Upper lobe of left lung (tissue), 6 donors: Measurements from ENCODE around the gene RGL4. TPM values are rescaled to one million over a fixed set of nuclear protein-coding genes. Genes with fewer than 3 reads are reported as not detected.

Source experiments
- ATAC-seq, 2 donors: fragments of 200-7000 bp; cut with Tn5 transposase; one replicate each; pipeline ENCODE4 v1.9.1; 2022; ENCODE audit warnings: mild to moderate bottlenecking in 2 of 2, moderate library complexity in 2 of 2; ENCODE audit not compliant: low FRiP score in 2 of 2
- DNase-seq, 2 donors: peaks; one replicate each; pipeline ENCODE4 v3.0.0-alpha.2; 2019 to 2020
- H3K27ac ChIP-seq, 4 donors: fragments of 200-600 bp; sonication (generic); one replicate each; pipeline ENCODE4 v1.5.1; 2016 to 2019
- H3K27me3 ChIP-seq, 4 donors: fragments of 200-600 bp; sonication (generic); one replicate each; pipeline ENCODE4 v1.5.1; 2017 to 2019
- H3K36me3 ChIP-seq, 4 donors: fragments of 200-600 bp; sonication (generic); one replicate each; pipeline ENCODE4 v1.5.1; 2016 to 2019
- H3K4me1 ChIP-seq, 4 donors: fragments of 200-600 bp; sonication (generic); one replicate each; pipeline ENCODE4 v1.5.1; 2018 to 2019
- H3K4me3 ChIP-seq, 4 donors: fragments of 200-600 bp; sonication (generic); one replicate each; pipeline ENCODE4 v1.5.1; 2017 to 2019; ENCODE audit warnings: mild to moderate bottlenecking in 2 of 4, moderate library complexity in 1 of 4
- H3K9me3 ChIP-seq, 4 donors: fragments of 200-600 bp; sonication (generic); one replicate each; pipeline ENCODE4 v1.5.1; 2018 to 2019
- EP300 ChIP-seq, 4 donors: sonication (generic); formaldehyde crosslinking; IDR thresholded peaks; one replicate each; pipeline ENCODE4 v1.5.1; 2017; ENCODE audit warnings: antibody characterized with exemption in 4 of 4, control low read depth in 2 of 4
- POLR2A ChIP-seq, 4 donors: fragments of 450-650 bp; IDR thresholded peaks; one replicate each; pipeline ENCODE4 v1.5.1; 2016 to 2017; ENCODE audit warnings: antibody characterized with exemption in 4 of 4, mild to moderate bottlenecking in 2 of 4
- POLR2AphosphoS5 ChIP-seq, 2 donors: sonication (generic); formaldehyde crosslinking; IDR thresholded peaks; one replicate each; pipeline ENCODE4 v1.5.1; 2017; ENCODE audit warnings: antibody characterized with exemption in 2 of 2
- WGBS, 2 donors: methylation state at CpG; one replicate each; pipeline ENCODE4 v1.1.5; 2017 to 2018; 5-methylcytosine and 5-hydroxymethylcytosine counted together
- total RNA-seq, 6 donors: library from RNA; depleted of rRNA in 4 of 6; stranded (reverse); fragments of >200 nt in 4 of 6; gene quantifications; one replicate each; pipeline versions ENCODE4 v1.1.0 to v1.2.1, GENCODE V29; 2016 to 2021
- TF ChIP-seq, protein P1 (sequence below), 6 experiments: fragments of 450-650 bp in 4 of 6; fragments of 200-600 bp in 2 of 6; sonication (generic) in 2 of 6; IDR thresholded peaks; one replicate each; pipeline ENCODE4 v1.5.1; 2016 to 2019; ENCODE audit warnings: antibody characterized with exemption in 6 of 6
- donor health status: DM: no; HTN: no; CAD: no; lungs with moderate emphysema.
- donor health status: DM: no; HTN: yes; CAD: no; lungs with severe emphysema.

Gene RGL4
- total RNA-seq, 6 donors from 2014 or later: 0.67 to 4.0 (median 2.6) TPM; not detected in 1

DNA sequence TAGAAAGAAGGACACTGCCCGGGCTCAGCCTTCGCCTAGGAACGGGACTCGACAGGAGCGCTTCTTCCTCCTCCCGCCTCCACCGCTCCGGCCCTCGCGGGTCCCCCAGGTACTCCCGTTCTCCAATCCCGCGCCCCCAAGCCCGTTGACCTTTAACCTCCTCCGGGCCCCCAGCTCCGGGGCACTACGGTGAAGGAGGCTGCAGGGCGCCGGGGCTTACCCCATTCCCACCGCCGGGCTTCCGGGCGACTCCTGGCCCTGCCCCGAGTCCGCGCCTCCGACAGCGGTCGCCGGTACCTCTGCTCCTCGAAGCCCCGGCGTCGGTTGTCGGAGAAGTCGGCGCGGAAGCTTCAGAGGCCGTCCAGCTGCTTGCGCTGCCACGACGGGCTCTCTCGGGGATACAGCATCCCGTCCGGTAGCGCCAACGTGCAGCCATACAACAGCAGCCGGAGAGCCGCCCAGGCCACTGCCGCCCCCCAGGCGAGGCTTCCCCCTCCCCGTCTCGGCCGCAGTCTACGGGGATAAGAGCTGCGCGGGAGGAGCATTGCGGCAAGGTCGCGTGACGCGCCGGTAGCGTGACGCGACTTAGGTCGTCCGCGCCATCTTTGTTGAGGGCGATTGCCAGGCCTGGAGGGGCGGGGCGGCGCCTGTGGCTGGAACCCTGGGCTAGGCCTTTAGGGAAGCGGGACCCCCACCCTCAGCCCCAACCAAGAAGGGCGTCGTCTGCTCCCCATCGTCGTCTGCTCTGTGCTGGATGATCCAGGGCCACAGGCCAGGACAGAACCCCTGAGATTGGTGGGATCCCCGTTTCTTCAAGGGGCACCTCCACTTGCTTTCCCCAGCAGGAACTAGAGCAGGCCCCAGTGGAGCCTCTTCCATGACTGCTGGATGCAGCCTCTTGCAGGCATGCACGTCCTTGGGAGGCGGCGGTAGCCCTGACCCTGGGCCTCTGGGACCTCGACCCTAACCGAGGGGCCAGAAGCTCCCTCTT, 26.3 kb downstream of the RGL4 start:
- 1 to 9% methylated on average over 18 to 29 of the region's 84 CpGs for WGBS, 2 donors
- peaks cover 0 to 27% (median 22%) of the 10 kb centered on the region in 4 donors for H3K36me3 ChIP-seq
- peak overlapping the region; percentile 67 to 88 (median 82) for H3K27ac ChIP-seq
- H3K27me3 ChIP-seq: no peaks in the 10 kb centered on the region
- H3K9me3 ChIP-seq: no peaks in the 10 kb centered on the region
- peak; percentile 88 to 96 for DNase-seq
- ATAC-seq: peak; percentile 93 to 97
- H3K4me3 ChIP-seq: peak overlapping the region; percentile 65 to 98 (median 83)
- peaks cover 4 to 24% (median 13%) of the 10 kb centered on the region in 4 donors for H3K4me1 ChIP-seq
- TF ChIP-seq EP300 (IDR thresholded peaks at IDR 0.05): peak in 1 of 4 donors; percentile 32
- TF ChIP-seq, protein P1, sequence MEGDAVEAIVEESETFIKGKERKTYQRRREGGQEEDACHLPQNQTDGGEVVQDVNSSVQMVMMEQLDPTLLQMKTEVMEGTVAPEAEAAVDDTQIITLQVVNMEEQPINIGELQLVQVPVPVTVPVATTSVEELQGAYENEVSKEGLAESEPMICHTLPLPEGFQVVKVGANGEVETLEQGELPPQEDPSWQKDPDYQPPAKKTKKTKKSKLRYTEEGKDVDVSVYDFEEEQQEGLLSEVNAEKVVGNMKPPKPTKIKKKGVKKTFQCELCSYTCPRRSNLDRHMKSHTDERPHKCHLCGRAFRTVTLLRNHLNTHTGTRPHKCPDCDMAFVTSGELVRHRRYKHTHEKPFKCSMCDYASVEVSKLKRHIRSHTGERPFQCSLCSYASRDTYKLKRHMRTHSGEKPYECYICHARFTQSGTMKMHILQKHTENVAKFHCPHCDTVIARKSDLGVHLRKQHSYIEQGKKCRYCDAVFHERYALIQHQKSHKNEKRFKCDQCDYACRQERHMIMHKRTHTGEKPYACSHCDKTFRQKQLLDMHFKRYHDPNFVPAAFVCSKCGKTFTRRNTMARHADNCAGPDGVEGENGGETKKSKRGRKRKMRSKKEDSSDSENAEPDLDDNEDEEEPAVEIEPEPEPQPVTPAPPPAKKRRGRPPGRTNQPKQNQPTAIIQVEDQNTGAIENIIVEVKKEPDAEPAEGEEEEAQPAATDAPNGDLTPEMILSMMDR (IDR thresholded peaks at IDR 0.05): no peak
- TF ChIP-seq POLR2AphosphoS5 (IDR thresholded peaks at IDR 0.05): peak; percentile 85 to 96
- TF ChIP-seq POLR2A (IDR thresholded peaks at IDR 0.05): peak in 3 of 4 donors; percentile 57 to 92 (median 79)

DNA sequence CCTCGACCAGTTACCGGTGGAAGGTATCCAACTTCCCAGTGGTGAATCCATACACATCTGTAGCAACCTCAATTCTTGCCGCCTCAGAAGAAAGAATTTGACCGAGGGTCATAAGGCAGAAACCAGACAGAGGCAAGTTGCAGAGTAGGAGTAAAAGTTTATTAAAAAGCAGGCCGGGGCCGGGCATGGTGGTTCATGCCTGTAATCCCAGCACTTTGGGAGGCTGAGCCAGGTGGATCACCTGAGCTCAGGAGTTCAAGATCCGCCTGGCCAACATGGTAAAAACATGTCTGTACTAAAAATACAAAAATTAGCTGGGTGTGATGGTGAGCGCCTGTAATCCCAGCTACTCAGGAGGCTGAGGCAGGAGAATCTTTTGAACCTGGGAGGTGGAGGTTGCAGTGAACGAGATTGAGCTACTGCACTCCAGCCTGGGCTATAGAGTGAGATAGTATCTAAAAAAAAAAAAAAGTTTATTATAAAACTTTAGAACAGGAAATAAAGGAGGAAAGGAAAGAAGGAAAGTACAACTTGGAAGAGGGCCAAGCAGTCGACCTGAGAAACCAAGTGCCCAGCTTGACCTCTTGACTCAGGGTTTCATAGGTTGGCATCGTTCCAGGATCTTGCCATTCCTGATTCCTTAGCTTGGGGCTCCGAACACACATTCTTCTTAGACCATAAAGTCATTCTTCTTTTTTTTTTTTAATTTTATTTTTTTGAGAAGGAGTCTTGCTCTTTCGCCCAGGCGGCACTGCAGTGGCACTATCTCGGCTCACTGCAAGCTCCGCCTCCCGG, 27.8 kb downstream of the RGL4 start:
- DNase-seq: no peak
- no peaks in the 10 kb centered on the region for H3K27me3 ChIP-seq
- peaks cover 0 to 14% (median 11%) of the 10 kb centered on the region in 4 donors for H3K36me3 ChIP-seq
- WGBS, 2 donors: 87% methylated on average over 17 of the region's 17 CpGs
- no peak overlapping the region for H3K27ac ChIP-seq
- no peak for ATAC-seq
- H3K4me3 ChIP-seq: no peak overlapping the region
- no peak for TF ChIP-seq POLR2A (IDR thresholded peaks at IDR 0.05)
- TF ChIP-seq, protein P1 (IDR thresholded peaks at IDR 0.05): no peak
- no peak for TF ChIP-seq EP300 (IDR thresholded peaks at IDR 0.05)
- no peak for TF ChIP-seq POLR2AphosphoS5 (IDR thresholded peaks at IDR 0.05)
- no peaks in the 10 kb centered on the region for H3K9me3 ChIP-seq
- H3K4me1 ChIP-seq: peaks cover 7 to 24% (median 14%) of the 10 kb centered on the region in 4 donors

GRCh38 chr22:23720855-23721254, 30.0 kb downstream of the RGL4 start:
- Histone ChIP-seq H3K9me3 (no peaks in the 10 kb centered on the region), H3K27ac (no peak overlapping the region), H3K36me3 (no peaks in the 10 kb centered on the region), H3K4me3 (no peak overlapping the region), H3K4me1 (peaks cover 6 to 15% (median 13%) of the 10 kb centered on the region in 4 donors), H3K27me3 (no peaks in the 10 kb centered on the region)
- no peak for TF ChIP-seq POLR2AphosphoS5 (IDR thresholded peaks at IDR 0.05)
- TF ChIP-seq, protein P1 (IDR thresholded peaks at IDR 0.05): no peak
- no peak for TF ChIP-seq EP300 (IDR thresholded peaks at IDR 0.05)
- TF ChIP-seq POLR2A (IDR thresholded peaks at IDR 0.05): no peak
- no peak for ATAC-seq
- WGBS, 2 donors: 57 to 66% methylated on average over 6 of the region's 6 CpGs
- DNase-seq: no peak

GRCh38 chr22:23722160-23722559, 31.3 kb downstream of the RGL4 start:
- no peaks in the 10 kb centered on the region for H3K36me3 ChIP-seq
- 61 to 82% methylated on average over 4 of the region's 4 CpGs for WGBS, 2 donors
- ATAC-seq: no peak
- no peak for DNase-seq
- H3K9me3 ChIP-seq: no peaks in the 10 kb centered on the region
- H3K27me3 ChIP-seq: no peaks in the 10 kb centered on the region
- H3K27ac ChIP-seq: no peak overlapping the region
- H3K4me3 ChIP-seq: no peak overlapping the region
- TF ChIP-seq EP300 (IDR thresholded peaks at IDR 0.05): no peak
- TF ChIP-seq, protein P1 (IDR thresholded peaks at IDR 0.05): no peak
- no peak for TF ChIP-seq POLR2A (IDR thresholded peaks at IDR 0.05)
- TF ChIP-seq POLR2AphosphoS5 (IDR thresholded peaks at IDR 0.05): no peak
- H3K4me1 ChIP-seq: peaks cover 3 to 8% (median 5%) of the 10 kb centered on the region in 4 donors
